AG08395 (cell line): ENCODE results near the gene SLC6A6.

Experiments
- DNase-seq: peaks from one replicate; pipeline ENCODE4 v3.0.0; 2012; ENCODE audit warnings: mixed read lengths, low spot score

Gene SLC6A6

DNA sequence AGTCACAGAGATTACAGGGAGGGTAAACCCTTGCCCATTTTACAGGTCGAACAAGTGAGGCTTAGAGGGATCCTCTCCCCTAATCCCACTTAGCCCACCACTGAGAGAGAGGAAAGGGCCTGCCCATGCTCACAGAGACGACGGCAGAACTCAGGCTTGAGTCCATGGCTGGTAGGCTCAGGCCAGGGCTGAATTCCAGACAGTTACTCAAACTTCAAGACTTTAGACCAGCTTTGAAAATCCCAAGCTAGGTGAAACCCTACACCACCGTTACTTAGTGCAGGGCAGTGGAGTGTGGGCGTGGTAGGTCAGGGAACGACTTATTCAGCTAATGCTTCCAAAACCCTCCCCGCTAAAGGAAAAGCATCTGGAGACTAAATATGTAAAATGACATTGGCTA is 121.4 kb downstream of the SLC6A6 start:
- no peak for DNase-seq

DNA sequence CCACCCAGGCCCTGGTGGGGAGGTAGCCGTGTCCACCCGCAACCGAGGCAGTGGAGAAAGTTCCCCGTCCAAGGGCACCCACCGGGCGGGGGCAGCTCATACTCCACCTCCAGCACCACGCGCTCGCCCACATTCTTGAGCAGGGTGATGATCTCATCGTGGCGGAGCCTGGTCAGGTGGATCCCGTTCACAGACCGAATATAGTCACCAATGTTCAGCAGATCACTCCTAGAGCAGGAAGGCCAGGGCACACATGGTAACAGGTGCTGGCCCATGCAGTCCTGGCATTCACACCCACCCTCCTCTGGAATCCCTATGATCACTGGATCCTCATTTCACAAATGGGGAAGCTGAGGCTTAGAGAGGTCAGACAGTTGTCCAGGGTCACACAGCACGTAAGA is 121.9 kb downstream of the SLC6A6 start:
- no peak for DNase-seq

DNA sequence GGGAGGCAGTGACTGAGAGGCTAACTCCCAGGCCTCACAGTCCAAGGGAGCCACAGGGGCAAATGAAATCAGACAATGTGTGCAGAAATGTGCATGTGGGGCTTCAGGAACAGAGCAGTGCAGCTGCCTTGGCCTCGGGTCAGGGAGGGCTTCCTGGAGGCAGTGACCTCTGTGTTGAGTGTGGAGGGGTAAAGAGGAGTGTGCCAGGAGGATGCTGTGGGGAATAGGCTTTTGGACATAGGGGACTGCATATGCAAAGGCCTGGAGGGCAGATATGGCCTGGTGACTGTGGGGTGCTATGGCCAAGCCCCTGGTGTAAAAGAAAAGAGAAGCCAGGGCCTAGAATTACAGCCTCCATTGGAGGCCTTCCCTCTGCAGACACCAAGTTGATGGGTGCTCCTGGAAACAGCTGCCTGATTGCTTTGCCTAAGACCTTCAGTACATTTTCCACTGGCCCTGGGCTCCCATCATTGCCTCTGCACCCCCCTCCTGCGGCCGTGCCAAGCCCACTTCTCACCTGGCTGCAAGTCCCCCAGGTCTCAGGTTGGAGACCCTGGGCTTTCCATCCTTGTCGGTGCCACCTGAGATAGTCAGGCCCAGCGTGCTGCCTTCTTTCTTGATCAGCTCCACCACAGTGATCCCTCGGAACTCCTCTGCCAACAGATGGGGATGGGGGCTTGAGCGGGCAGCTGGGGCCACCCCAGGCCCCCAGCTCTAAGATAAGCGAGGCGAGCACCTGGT is 122.7 kb downstream of the SLC6A6 start:
- DNase-seq, result no peak

DNA sequence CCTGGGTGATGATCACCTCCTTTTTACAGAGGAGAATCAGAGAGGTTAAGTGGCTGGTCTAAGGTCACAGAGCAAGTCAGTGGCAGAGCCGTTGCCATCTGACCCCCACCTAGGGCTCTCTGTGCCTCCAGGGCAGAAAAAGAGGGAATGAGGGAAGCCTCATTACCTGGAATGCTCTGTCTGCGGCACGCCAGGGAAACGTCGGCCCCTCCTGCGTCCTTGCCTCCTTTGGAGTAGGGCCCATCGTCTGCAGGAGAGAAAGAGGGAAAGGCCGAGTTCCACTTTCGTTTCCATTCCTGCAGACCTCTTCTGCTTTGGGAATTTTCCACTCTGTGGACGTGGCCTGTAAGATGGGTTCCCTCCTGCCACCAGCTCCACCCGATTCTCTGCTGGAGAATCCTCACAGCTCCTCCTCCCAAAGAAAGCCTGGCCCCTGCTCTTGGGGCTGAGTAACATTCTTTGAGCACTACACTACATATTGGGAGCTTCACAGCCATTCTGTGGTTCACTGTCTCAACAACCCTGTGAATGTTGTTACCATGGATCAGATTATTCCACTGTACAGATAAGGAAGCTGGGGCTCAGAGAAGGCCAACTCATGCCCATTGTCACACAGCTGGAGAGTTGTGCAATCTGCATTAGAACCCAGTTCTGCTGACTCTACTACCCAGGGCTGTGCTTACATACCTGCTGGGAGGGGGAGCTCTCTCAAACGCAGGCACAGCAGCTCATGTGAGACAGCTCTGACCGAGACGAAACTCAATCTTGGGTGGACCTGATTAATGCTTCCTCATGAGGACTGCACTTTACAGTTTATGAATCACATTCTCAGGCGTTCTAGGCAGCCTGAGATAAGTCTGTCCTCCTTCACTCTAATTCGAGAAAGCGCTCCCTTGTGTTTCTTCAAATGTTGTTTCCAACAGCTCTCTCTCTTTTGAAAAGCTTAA is 123.6 kb downstream of the SLC6A6 start:
- peak; percentile 91 for DNase-seq

DNA sequence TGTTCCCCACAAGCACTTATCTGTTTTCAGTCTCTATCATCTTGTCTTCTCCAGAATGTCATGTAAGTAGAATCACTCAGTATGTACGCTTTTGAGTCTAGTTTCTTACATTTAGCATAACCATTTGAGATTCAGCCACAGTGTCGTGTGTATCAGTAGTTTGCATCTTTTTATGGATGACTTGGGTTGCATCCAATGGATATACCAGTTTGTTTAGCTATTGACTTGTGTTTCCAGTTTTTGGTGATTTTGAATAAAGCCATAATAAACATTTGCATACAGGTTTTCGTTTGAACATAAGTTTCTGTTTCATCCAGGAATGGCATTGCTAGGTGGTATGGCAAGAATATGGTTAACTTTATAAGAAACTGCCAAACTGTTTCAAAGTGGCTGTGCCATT is 125.7 kb downstream of the SLC6A6 start:
- no peak for DNase-seq

DNA sequence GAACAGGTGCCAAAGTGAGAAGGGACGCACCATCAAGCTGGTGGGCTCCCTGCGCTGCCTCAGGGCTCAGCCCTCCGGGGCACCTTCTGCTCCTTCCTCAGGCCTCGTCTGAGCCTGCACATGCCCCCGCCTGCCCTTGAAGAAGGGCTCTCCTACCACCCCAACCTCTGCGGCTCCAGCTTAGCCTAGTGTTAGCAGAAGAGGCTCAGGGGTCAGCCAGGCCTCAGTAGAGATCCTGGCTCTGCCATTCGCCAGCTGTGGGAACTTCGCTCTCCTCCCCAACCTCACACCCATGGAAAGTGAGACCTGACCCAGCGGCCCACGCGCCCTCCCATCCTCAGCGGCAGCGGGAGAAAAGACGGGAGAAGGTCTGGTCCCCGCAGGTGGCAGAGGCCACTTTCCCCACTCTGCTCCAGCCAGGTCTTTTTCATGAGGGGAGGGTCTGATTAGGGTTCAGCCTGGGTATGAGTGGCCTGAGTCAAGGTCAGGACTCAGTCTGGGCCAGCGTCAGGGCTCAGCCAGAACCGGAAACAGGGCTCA is 129.5 kb downstream of the SLC6A6 start:
- DNase-seq, result no peak

DNA sequence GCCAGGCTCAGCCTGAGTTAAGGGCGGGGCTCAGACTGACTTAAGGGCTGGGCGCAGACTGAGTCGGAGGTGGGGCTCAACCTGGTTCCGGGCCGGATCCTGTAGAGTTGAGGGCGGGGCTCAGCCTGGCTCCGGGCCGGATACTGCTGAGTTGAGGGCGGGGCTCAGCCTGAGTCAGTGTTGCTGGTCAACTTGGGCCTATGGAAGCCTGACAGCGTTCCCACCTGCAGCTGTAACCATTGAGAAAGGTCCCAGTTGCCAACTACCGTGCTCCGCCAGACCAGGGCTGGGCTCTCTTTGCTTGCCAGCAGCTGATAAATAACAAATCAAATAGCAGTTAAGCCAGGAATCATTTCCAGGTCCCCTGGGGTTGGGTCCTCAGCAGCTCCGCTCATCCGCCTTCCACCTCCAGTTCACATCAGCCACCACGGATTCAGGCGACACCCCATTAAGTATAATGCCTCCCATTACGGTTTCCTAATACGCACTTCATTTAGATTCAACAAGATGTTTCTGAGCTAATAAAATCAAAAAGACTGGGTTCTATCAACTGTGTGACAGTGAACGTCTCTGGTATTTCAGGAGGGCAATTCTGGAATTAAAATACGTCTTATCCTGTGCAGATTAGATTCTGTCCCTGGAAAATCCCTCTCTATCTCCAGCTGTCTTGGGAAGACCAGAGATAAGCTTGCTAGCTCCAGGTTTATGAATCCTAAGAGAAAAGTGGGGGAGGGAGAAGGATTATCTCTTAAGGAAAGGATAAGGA is 130.5 kb downstream of the SLC6A6 start:
- no peak for DNase-seq

DNA sequence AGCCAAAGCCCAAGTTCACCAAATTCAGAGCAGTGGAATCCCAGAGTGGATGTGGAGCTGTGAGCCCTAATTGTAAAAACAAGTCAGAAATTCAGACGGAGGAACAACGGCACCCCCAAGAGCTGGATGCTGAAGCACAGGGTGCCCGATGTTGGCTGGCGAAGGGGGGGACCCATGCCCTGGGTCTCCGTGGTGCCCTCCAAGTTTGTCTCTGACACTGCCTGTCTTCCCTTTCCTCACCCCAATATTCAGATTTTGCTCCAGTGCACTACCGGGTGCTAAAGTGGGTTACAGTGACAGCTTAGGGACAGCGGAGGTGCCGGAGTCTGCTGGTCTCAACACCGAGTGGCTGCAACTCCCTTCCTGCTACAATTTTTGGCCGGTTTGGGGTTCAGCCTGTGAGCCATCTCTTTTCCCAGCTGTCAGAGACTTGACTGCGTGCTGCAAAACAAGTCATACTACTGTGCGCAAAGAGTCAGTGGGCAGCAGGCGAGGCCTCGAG is 131.1 kb downstream of the SLC6A6 start:
- no peak for DNase-seq

DNA sequence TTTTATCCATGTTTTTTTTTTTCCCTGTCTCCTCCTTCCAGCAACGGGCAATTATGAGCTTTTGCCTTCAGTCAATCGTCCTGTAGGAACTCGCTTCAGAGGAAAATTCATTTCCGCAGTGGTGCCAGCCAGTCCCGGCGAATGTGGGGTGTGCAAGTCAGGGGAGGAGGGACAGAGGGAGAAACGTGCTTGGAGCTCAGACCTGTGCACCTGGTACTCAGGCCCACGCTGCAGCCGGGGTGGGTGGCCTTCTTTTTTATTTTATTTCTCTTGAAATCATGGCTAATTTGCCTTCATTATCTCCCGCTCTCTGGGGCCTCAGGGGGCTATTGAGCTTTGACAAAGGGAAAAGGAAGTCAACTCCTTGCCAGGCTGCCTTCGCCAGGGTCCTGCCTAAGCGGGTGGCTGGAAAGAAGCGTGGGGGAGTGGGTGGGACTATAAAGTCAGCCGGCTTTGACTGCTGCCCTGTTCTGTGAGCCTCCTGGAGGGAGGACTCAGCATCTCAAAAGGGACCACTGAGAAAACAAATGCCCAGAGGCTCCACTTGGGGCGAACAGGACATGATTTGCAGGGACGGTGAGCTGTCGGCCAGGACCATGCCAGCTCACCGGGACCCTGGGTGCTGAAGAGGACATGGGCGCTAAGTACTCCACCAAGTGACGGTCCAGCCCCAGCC is 132.2 kb downstream of the SLC6A6 start:
- no peak for DNase-seq

DNA sequence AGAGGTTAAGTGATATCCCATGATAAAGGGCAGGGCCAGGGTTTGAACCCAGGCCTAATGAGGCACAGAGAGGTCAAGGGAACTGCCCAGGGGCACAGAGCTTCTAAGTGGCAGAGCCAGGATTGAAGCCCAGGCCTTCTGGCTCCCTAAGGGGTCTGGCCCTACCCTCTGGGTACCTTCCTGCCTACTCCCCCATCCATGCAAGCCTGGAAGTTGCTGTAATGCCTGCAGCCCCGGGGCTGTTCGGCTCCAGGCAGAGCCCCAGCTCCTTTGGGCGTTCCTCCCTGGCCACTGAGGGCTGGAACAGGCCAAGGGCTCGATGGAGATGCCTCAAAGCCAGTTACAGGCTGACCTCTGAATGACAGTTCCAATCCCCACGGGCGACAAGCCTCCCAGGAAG is 133.2 kb downstream of the SLC6A6 start:
- no peak for DNase-seq

DNA sequence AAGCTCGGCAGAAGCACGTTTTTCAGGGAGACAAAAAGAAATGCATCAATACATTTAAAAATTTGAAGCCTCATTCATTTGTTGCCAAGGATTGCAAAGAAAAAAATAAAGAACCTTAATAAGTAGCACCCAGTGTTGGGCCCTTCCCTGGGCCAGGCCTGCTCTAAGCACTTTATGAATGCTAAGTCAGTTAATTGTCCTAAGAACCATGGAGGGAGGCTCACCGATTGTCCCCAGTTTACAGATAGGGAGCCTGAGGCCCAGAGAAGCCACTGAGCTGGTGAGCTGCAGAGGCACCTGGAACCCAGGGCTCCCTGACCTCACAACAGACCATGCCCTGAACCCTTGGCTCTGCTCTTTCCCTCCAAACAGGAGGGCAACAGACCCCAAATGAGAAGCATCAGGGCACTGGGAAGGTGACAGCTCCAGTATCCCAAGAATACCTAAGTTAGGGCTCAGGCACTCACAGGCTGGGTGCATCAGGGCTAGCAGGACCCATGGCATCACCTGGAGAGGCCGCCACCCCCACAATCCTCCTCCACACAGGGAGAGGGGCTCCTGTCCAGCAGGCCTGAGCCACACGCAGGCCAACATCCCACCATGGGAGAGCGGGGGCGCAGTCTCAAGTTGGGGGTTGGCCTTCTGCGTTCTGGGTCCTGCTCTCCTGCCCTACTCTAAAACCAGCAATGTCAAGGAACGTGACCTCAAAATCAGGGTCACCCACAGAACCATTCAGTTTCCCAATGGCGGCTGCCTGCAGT is 133.8 kb downstream of the SLC6A6 start:
- no peak for DNase-seq

DNA sequence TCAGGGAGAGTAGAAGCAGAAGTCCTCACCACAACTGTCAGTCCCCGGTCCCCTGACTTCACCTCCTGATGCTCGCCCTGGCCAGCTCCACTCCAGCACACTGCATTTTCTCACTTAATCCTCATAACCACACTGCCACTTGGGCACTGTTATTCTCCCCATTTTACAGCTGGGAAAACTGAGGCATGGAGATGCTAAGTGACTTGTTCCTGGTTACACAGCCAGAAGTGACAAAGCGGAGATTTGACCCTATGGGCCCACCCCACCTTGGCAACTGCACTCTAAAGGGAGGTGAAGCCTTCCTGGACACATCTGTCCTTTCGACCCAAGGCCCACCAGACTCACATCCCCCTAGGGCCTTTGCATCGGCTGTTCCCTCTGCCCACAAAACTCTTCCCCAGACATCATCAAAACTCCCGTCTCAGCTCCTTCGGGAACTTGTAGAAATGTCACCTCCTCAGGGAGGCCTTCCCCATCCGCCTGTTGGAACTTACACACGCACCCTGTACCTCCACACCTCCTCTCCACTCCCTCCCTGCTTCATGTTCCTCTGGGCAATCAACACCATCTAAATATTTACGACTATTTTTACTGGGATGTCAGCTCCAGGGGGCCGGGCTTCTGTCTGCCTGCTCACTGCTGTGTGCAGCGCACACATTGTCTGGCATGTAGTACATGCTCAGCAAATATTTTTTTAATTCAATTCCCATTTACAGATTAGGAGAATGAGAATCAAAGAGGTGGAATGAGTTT is 134.6 kb downstream of the SLC6A6 start:
- no peak for DNase-seq

DNA sequence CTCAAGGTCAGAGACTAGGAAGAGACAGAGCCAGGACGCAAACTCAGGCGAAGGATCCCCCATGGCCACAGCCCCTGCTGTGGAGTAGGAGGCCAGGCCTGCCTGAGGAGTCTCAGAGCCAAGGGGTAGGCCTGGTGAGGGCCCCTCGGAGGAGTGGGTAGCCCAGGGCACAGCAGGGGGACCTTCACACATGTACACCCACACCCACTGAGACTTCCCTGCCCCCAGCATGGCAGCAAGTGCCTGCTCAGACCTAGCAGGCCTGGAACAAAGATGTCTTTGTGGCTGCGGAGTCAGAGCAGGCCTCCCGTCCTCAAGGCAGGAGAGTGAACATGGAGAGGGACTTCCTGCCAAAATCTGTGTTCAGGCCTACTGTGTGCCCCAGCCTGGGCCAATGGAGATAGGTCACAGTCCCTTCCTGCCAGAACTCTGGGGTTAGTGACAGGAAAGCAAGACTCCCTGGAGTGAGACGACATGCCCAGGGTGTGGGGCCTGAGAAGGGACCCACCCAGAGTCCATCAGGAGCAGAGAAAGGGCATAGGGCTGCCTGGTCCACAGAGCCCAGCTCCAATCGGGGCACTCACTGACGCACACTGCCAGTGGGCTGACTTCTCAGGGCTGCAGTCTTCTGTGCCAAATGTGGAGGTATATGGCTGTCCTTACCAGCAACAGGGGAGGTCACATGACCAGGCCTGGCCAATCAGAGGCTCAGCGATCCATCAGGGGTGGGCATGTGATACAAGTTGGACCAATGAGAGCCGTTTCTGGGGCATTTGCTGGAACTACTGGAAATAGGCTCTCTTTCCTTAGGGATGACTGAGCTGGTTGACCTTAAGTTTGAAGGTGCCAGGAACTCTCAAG is 135.4 kb downstream of the SLC6A6 start:
- DNase-seq, result peak; percentile 28

DNA sequence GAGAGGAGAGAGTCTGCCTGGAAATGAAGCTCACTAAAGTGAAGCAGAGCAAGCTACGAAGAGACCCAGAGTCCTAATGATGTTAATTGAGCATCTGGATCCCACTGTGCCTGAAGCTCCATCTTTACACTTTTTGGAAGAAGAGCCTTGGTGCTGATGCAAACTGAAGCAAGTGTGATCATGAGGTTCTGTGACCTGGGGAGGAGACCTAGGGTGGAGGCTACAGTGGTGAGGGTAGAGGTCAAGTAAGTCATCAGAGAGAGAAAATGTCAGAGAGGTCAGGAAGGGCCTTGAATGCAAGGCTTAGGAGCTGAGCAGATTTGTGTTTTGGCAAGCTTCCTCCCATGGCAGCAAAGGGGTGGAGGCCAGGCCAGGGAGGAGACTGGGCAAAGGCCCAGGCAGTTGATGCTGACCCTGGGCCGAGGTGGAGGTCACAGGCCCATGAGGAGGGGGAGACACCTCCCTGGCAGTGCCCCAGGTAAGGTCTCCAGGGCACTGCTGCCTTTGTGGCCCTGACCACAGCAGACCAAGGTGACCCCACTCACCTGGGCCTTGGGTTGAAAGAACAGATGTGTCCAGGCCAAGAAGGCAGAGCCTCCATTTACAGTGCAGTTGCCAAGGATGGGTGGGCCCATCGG is 136.2 kb downstream of the SLC6A6 start:
- no peak for DNase-seq
